GM06990 (cell line): ENCODE results near the gene NLK.
"Not testable (repeated sequence)": the region's sequence is repeated elsewhere in the genome, so short reads cannot be mapped to it uniquely, and the experiment has no call there.

Experiments
- DNase-seq: peaks from one replicate; pipeline ENCODE4 v3.0.0-alpha.2; 2011; ENCODE audit not compliant: insufficient read length; ENCODE audit errors: extremely low read depth
- H3K27me3 ChIP-seq: replicated peaks from 2 replicates; pipeline ENCODE4 v1.6.0; 2011; ENCODE audit warnings: low read length; ENCODE audit not compliant: control insufficient read depth, insufficient read depth
- H3K36me3 ChIP-seq: 2 replicates; pipeline ENCODE4 v1.5.1; 2011; ENCODE audit warnings: low read length; ENCODE audit not compliant: control insufficient read depth, insufficient read depth
- H3K4me3 ChIP-seq: replicated peaks from 2 replicates; pipeline ENCODE4 v1.5.1; 2011; ENCODE audit warnings: low read depth, mild to moderate bottlenecking, control low read depth, low read length
- CTCF ChIP-seq: IDR thresholded peaks from 2 replicates; pipeline ENCODE4 v1.5.1; 2011; ENCODE audit warnings: low read length, control low read depth, mild to moderate bottlenecking, inconsistent platforms; ENCODE audit not compliant: insufficient read depth, poor library complexity, severe bottlenecking

The NLK gene

DNA sequence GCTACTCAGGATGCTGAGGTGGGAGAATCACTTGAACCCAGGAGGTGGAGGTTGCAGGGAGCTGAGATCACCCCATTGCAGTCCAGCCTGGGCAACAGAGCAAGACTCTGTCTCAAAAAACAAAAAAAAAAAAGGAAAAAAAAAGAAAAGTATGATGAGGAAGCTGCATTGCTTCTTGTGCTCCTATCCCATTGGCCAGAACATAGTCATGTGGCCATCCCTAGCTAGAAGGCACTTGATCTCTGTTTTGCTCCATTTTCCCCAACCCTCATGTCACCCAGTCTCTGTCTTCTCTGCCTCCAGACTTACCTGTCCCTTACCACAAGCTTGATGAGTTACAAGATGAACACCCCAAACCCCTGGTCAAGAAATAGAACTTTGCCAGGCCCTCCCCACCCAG, 163.8 kb downstream of the NLK start:
- H3K36me3 ChIP-seq: no peaks in the 10 kb centered on the region
- no peak overlapping the region for H3K4me3 ChIP-seq
- DNase-seq: no peak
- no peak for TF ChIP-seq CTCF
- no peaks in the 10 kb centered on the region for H3K27me3 ChIP-seq

DNA sequence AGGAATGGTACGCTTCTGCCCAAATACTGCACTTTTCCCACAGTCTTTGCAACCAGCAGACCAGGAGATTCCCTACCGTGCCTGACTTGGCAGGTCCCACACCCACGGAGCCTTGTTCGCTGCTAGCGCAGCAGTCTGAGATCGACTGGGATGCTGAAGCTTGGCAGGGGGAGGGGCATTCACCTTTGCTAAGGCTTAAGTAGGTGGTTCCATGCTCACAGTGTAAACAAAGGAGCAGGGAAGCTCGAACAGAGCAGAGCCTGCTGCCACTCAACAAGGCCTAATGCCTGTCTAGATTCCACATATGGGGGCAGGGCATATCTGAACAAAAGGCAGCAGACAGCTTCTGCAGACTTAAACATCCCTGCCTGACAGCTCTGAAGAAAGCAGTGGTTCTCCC, 169.3 kb downstream of the NLK start:
- no peak for DNase-seq
- Histone ChIP-seq H3K36me3 (no peaks in the 10 kb centered on the region), H3K27me3 (no peaks in the 10 kb centered on the region), H3K4me3 (no peak overlapping the region)
- TF ChIP-seq CTCF: no peak

DNA sequence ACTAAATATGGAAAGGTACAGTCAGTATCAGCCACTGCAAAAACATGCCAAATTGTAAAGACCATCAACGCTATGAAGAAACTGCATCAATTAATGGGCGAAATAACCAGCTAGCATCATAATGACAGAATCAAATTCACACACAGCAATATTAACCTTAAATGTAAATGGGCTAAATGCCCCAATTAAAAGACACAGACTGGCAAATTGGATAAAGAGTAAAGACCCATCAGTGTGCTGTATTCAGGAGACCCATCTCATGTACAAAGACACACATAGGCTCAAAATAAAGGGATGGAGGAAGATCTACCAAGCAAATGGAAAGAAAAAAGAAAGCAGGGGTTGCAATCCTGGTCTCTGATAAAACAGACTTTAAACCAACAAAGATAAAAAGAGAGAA, 171.1 kb downstream of the NLK start:
- H3K27me3 ChIP-seq, H3K4me3 ChIP-seq, H3K36me3 ChIP-seq, DNase-seq: not testable (repeated sequence)

GRCh38 chr17:28216052-28216451, 173.6 kb downstream of the NLK start:
- no peak for DNase-seq
- Histone ChIP-seq H3K36me3 (no peaks in the 10 kb centered on the region), H3K4me3 (no peak overlapping the region), H3K27me3 (no peaks in the 10 kb centered on the region)
- no peak for TF ChIP-seq CTCF

DNA sequence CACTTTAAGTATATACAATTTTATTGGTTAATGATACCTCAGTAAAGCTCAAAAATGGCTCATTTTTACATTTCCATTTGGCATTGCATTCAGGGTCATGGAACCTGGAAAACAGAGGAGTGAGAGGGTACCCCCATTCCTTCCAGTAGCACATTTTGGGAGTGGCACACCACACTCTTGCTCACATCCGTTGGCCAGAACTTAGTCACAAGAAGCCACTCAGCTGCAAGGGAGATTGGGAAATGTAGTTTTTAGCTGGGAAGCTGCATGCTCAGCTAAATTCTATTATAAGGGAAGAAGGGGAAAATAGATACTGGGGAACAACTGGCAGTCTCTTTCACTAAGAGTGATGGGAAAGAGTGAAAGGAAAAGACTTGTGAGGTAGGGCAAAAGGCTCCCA, 174.1 kb downstream of the NLK start:
- no peak for DNase-seq
- no peak overlapping the region for H3K4me3 ChIP-seq
- no peaks in the 10 kb centered on the region for H3K27me3 ChIP-seq
- no peaks in the 10 kb centered on the region for H3K36me3 ChIP-seq
- no peak for TF ChIP-seq CTCF

- Histone ChIP-seq H3K27me3 (no peaks in the 10 kb centered on the region), H3K36me3 (no peaks in the 10 kb centered on the region), H3K4me3 (no peak overlapping the region)
- no peak for DNase-seq
- TF ChIP-seq CTCF: no peak
Measured at GRCh38 chr17:28219771-28220170, 177.3 kb downstream of the NLK start.
